ENCODE results near the gene SLC29A4. TPM values are rescaled to one million over a fixed set of nuclear protein-coding genes. Genes with fewer than 3 reads are reported as not detected.
"Not testable (repeated sequence)": the region's sequence is repeated elsewhere in the genome, so short reads cannot be mapped to it uniquely, and the experiment has no call there.

Gene SLC29A4
- polyA plus RNA-seq, 1 donor, result 22.7 TPM

DNA sequence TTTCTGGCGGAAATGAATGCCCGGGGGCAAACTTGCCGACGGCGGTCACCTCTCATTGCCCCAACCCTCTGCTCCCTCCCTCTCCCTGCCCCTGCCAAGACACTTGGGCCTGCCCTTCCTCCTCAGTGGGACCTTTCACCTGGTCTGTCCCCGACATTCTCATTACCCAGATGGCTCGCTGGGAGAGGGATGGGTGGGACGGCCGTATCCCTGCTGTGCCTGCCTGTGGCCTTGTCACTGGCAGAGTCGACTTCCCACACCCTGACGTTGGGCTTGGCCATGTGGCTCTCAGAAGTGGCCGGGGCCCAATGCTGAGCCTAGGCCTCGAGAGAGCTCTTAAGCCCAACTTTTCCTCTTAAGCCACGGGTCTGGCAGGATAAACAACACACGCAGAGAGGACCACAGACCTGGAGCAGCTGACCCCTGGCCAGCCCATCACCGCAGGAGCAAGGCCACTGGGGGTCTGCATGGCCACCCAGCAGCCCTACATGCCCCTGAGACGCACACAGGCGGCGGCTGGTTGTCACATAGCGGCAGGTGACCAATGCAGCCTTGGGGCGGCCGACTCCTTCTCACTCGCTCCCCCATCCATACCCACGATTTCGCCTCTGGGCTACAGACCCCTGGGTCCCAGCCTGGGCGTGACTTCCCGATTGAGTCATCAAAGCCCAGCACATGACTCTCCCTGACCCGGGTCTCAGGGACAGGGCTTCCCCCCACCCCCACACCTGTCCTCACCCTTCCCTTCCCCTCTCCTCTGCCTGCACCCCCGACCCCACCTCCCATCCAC lies 40.1 kb downstream of the SLC29A4 start:
- Histone ChIP-seq H3K36me3 (ENCODE audit: control insufficient read depth, insufficient read depth, low read length) (peaks cover 74% of the 10 kb centered on the region), H3K27me3 (ENCODE audit: control insufficient read depth, insufficient read depth, low read length) (no peaks in the 10 kb centered on the region), H3K4me3 (ENCODE audit: low read length) (no peak overlapping the region), H3K4me1 (ENCODE audit: control insufficient read depth, insufficient read depth, low read length) (no peaks in the 10 kb centered on the region), H3K27ac (ENCODE audit: low read length) (no peak overlapping the region), H3K9me3 (ENCODE audit: control insufficient read depth, low read depth, low read length) (peaks cover 13% of the 10 kb centered on the region)
- no peak for DNase-seq
- no CpG with 5 or more reads among the region's 29 CpGs for WGBS (ENCODE audit: insufficient coverage, low lambda C conversion rate)

DNA sequence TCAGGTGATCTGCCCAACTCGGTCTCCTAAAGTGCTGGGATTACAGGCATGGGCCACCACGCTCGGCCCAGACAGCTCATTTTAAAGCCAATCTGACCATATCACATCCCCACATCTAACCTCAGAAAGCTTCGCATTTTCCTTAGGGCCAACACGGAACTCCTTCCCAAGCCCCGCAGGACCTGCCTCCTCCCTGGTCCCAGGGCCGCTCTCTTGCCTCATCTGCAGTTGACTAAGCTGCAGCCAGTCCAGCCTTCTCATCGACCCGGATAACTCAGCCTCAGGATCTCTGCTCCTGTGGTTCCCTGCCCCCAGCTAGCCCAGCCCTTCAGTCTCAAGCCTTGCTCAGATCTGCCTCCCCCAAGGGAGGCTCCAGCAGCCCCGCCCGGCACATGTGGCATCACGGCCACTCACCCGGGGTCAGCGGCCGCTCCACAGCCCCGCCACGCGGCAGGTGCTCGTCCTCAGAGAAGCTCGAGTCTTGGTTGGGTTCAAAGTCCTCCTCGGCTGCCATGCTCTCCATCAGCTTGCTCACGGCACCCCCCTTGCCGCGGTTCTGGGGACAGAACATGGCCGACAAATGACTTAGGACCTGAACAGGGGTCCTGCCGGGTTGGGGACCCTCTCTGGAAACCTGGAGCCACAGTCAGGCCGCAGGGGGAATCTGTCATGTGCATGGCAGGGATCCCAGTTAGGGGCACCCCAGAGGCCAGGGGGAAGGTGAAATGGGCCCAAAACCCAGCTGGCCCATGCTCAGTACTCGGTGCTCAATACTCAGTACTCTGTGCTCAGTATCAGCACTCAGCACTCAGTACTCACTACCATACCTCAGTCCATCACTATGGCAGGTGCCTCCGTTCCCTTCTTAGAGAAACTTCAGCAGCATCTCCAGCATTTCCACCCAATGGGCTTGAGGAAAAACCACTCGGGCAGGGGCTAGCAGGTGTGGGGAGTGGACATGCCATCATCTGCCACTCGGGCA lies 41.3 kb downstream of the SLC29A4 start:
- H3K27me3 ChIP-seq (ENCODE audit: control insufficient read depth, insufficient read depth, low read length); H3K4me3 ChIP-seq (ENCODE audit: low read length); H3K27ac ChIP-seq (ENCODE audit: low read length); H3K4me1 ChIP-seq (ENCODE audit: control insufficient read depth, insufficient read depth, low read length): not testable (repeated sequence)
- 100% methylated on average over 2 of the region's 31 CpGs for WGBS (ENCODE audit: insufficient coverage, low lambda C conversion rate)
- Histone ChIP-seq H3K9me3 (ENCODE audit: control insufficient read depth, low read depth, low read length) (peaks cover 13% of the 10 kb centered on the region), H3K36me3 (ENCODE audit: control insufficient read depth, insufficient read depth, low read length) (peaks cover 67% of the 10 kb centered on the region)
- peak; percentile 24 to 70 for DNase-seq

DNA sequence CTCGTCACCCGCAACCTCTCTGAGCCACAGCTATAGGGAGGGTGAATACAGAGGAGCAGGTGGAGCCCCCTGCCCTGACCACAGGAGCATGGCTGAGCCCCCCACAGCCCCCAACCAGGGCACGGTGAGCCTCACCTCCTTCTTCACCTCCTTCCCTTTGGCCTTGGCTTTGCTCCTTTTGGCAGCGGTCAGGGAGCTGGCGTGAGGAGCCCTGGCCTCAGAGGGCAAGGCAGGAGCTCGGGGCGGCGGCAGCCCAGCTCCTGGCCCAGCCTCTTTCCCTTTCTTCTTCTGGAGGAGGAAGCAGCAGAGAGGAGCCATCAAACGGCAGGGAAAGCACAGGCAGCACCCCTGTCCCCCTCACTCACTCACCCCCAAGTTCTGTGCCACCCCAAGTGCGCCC lies 42.2 kb downstream of the SLC29A4 start:
- Histone ChIP-seq H3K4me3 (ENCODE audit: low read length) (no peak overlapping the region), H3K9me3 (ENCODE audit: control insufficient read depth, low read depth, low read length) (peaks cover 13% of the 10 kb centered on the region), H3K4me1 (ENCODE audit: control insufficient read depth, insufficient read depth, low read length) (no peaks in the 10 kb centered on the region), H3K27me3 (ENCODE audit: control insufficient read depth, insufficient read depth, low read length) (no peaks in the 10 kb centered on the region), H3K36me3 (ENCODE audit: control insufficient read depth, insufficient read depth, low read length) (peaks cover 66% of the 10 kb centered on the region), H3K27ac (ENCODE audit: low read length) (no peak overlapping the region)
- DNase-seq, result no peak
- no CpG with 5 or more reads among the region's 10 CpGs for WGBS (ENCODE audit: insufficient coverage, low lambda C conversion rate)

DNA sequence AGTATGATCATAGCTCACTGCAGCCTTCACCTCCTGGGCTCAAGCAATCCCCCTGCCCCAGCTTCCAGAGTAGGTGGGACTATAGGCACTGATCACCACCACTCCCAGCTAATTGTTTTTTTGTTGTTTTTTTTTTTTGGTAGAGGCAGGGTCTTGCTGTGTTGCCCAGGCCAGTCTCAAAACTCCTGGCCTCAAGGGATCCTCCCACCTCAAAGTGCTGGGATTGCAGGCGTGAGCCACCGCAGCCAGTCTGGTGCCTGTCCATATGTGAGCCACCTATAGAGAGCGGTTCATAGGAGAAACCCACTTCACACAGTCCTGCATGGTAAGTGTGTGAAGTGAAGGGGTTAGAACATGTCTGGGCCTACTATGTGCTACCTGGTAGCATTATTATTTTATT lies 47.5 kb downstream of the SLC29A4 start:
- Histone ChIP-seq H3K36me3 (ENCODE audit: control insufficient read depth, insufficient read depth, low read length) (peaks cover 61% of the 10 kb centered on the region), H3K27ac (ENCODE audit: low read length) (no peak overlapping the region), H3K27me3 (ENCODE audit: control insufficient read depth, insufficient read depth, low read length) (no peaks in the 10 kb centered on the region), H3K9me3 (ENCODE audit: control insufficient read depth, low read depth, low read length) (no peaks in the 10 kb centered on the region), H3K4me1 (ENCODE audit: control insufficient read depth, insufficient read depth, low read length) (no peaks in the 10 kb centered on the region), H3K4me3 (ENCODE audit: low read length) (no peak overlapping the region)
- no CpG with 5 or more reads among the region's 3 CpGs for WGBS (ENCODE audit: insufficient coverage, low lambda C conversion rate)
- no peak for DNase-seq

DNA sequence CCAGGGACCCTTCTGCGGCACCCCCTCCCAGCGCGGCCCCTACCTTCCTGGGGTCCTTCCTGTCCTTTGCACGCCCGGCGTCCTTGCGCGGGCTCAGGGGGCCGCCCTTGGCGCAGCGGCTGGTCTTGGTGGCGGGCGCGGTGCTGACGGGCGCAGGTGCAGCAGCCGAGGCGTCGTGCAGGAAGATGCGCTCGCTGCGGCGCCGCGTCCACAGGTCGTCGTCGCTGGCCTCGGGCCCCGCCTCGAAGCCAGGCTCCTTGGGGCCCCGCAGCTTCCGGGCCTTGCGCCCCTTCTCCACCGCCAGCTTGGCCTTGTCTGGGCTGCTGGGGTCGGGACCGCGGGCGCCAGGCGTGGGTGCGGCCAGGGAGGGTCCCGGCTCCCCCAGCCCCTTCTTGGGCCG lies 49.8 kb downstream of the SLC29A4 start:
- peaks cover 5% of the 10 kb centered on the region for H3K9me3 ChIP-seq (ENCODE audit: control insufficient read depth, low read depth, low read length)
- WGBS (ENCODE audit: insufficient coverage, low lambda C conversion rate), result no CpG with 5 or more reads among the region's 43 CpGs
- no peak overlapping the region for H3K4me3 ChIP-seq (ENCODE audit: low read length)
- H3K36me3 ChIP-seq (ENCODE audit: control insufficient read depth, insufficient read depth, low read length), result peaks cover 70% of the 10 kb centered on the region
- DNase-seq, result no peak
- H3K27ac ChIP-seq (ENCODE audit: low read length), result no peak overlapping the region
- no peaks in the 10 kb centered on the region for H3K27me3 ChIP-seq (ENCODE audit: control insufficient read depth, insufficient read depth, low read length)
- H3K4me1 ChIP-seq (ENCODE audit: control insufficient read depth, insufficient read depth, low read length), result no peaks in the 10 kb centered on the region

DNA sequence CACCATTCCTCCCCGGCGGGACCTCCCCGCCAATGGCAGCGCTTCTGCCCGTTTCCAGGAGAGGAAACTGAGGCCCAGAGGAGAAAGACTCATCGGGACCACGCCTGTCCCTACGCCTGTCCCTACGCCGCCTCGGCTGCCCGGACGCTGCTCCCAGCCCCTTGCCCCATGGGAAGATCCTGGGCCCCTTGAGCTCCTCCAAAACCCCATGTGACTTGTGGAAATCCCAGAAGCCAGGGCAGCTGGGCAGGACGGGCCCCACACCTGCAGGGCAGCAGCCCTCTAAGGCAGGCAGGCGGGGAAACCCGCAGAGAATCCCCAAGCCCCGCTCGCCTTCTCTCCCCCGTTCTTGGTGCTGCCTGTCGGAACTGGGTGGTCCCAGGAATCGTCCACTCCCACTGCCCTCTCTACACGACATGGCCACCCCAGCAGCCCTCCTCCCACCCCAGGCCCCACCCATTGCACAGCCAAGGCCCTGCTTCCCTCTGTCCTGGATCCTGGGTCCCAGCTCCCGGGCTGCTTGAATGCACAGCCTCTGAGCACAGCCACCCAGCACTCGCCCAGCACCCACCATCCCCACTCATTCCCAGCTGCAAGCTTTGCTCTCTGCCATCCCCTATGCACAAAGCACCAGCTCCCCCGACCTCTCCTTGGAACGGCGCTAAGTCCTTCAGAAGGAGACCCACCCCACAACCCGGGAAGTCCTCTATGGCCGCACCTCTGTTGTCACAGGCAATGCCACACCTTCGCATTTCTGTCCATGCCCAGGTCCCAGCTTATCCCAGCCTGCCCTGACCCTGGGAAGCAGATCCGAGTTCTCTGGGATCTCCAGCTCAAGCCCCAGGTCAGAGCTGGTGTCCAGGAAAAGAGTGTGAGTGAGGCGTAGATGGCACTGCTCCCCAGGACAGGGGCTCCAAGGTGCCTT lies 50.6 kb downstream of the SLC29A4 start:
- no CpG with 5 or more reads among the region's 32 CpGs for WGBS (ENCODE audit: insufficient coverage, low lambda C conversion rate)
- no peaks in the 10 kb centered on the region for H3K4me1 ChIP-seq (ENCODE audit: control insufficient read depth, insufficient read depth, low read length)
- no peak for DNase-seq
- H3K27me3 ChIP-seq (ENCODE audit: control insufficient read depth, insufficient read depth, low read length), result no peaks in the 10 kb centered on the region
- no peak overlapping the region for H3K27ac ChIP-seq (ENCODE audit: low read length)
- H3K9me3 ChIP-seq (ENCODE audit: control insufficient read depth, low read depth, low read length), result peaks cover 5% of the 10 kb centered on the region
- H3K4me3 ChIP-seq (ENCODE audit: low read length), result no peak overlapping the region
- peaks cover 74% of the 10 kb centered on the region for H3K36me3 ChIP-seq (ENCODE audit: control insufficient read depth, insufficient read depth, low read length)

DNA sequence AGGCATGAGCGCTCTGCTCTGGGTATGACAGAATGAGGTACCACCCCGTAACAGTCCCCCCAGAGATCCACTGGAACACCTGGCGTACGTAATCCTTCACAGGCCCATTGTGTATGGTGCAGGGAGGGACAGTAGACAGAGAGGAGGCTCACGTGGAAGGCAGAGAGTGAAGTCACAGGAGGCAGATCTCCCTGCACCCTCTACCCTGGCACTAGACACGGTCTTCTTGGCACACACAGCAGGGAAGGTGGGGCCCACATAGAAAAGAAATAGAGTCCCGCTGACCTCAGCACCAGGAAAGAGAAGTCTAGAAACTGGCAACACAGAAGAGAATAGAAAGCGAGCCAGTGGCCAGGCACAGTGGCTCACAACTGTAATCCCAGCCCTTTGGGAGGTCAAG lies 51.9 kb downstream of the SLC29A4 start:
- Histone ChIP-seq H3K27me3 (ENCODE audit: control insufficient read depth, insufficient read depth, low read length) (no peaks in the 10 kb centered on the region), H3K4me3 (ENCODE audit: low read length) (no peak overlapping the region), H3K4me1 (ENCODE audit: control insufficient read depth, insufficient read depth, low read length) (no peaks in the 10 kb centered on the region), H3K36me3 (ENCODE audit: control insufficient read depth, insufficient read depth, low read length) (peaks cover 79% of the 10 kb centered on the region), H3K27ac (ENCODE audit: low read length) (no peak overlapping the region), H3K9me3 (ENCODE audit: control insufficient read depth, low read depth, low read length) (peaks cover 5% of the 10 kb centered on the region)
- no peak for DNase-seq
- WGBS (ENCODE audit: insufficient coverage, low lambda C conversion rate), result no CpG with 5 or more reads among the region's 8 CpGs

DNA sequence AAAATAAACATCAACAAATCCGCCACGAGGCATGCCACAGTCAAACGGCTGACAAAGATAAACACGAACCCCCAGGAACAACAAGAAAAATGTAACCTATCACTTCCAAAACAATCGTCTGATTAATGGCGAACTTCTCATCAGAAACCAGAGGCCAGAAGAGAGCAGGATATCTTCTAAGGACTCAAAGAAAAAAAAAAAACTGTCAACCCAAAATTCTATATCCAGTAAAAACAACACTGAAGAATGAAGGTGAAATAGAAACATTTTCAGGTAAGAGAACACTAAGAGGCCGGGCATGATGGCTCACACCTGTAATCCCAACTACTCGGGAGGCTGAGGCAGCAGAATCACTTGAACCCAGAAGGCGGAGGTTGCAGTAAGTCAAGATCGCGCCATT lies 54.3 kb downstream of the SLC29A4 start:
- no peak overlapping the region for H3K27ac ChIP-seq (ENCODE audit: low read length)
- no peak for DNase-seq
- H3K4me3 ChIP-seq (ENCODE audit: low read length), result no peak overlapping the region
- H3K4me1 ChIP-seq (ENCODE audit: control insufficient read depth, insufficient read depth, low read length), result no peaks in the 10 kb centered on the region
- peaks cover 78% of the 10 kb centered on the region for H3K36me3 ChIP-seq (ENCODE audit: control insufficient read depth, insufficient read depth, low read length)
- no CpG with 5 or more reads among the region's 11 CpGs for WGBS (ENCODE audit: insufficient coverage, low lambda C conversion rate)
- H3K27me3 ChIP-seq (ENCODE audit: control insufficient read depth, insufficient read depth, low read length), result no peaks in the 10 kb centered on the region
- peaks cover 5% of the 10 kb centered on the region for H3K9me3 ChIP-seq (ENCODE audit: control insufficient read depth, low read depth, low read length)

DNA sequence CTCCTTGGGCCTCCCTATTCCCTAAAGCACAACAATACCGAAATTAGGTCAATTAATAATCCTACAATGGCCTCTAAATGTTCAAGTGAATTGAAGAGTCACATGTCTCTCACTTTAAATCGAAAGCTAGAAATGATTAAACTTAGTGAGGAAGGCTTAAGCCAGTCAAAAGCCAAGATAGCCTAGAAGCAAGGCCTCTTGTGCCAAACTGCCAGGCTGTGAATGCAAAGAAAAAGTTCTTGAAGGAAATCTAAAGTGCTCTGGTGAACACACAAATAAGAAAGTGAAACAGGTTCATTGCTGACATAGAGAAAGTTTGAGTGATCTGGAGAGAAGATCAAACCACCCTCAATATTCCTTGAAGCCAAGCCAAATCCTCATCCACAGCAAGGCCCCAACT lies 57.2 kb downstream of the SLC29A4 start:
- Histone ChIP-seq H3K27ac (ENCODE audit: low read length) (no peak overlapping the region), H3K36me3 (ENCODE audit: control insufficient read depth, insufficient read depth, low read length) (peaks cover 82% of the 10 kb centered on the region), H3K9me3 (ENCODE audit: control insufficient read depth, low read depth, low read length) (peaks cover 12% of the 10 kb centered on the region), H3K4me1 (ENCODE audit: control insufficient read depth, insufficient read depth, low read length) (no peaks in the 10 kb centered on the region), H3K4me3 (ENCODE audit: low read length) (no peak overlapping the region), H3K27me3 (ENCODE audit: control insufficient read depth, insufficient read depth, low read length) (no peaks in the 10 kb centered on the region)
- DNase-seq, result no peak
- no CpG with 5 or more reads among the region's 2 CpGs for WGBS (ENCODE audit: insufficient coverage, low lambda C conversion rate)

DNA sequence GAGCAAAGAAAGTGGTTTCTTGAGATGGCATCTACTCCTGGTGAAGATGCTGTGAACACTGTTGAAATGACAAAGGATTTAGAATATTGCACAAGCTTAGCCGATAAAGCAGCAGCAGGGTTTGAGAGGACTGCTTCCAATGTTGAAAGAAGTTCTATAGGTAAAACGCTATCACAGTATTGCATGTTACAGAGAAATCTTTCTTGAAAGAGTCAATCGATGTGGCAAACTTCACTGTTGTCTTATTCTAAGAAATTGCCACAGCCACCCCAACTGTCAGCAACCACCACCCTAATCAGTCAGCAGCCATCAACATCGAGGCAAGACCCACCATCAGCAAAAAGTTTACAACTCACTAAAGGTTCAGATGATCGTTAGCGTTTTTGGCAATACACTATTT lies 59.9 kb downstream of the SLC29A4 start:
- H3K27ac ChIP-seq (ENCODE audit: low read length), result no peak overlapping the region
- H3K9me3 ChIP-seq (ENCODE audit: control insufficient read depth, low read depth, low read length), result peaks cover 15% of the 10 kb centered on the region
- no peaks in the 10 kb centered on the region for H3K27me3 ChIP-seq (ENCODE audit: control insufficient read depth, insufficient read depth, low read length)
- no CpG with 5 or more reads among the region's 6 CpGs for WGBS (ENCODE audit: insufficient coverage, low lambda C conversion rate)
- no peak for DNase-seq
- H3K36me3 ChIP-seq (ENCODE audit: control insufficient read depth, insufficient read depth, low read length), result peaks cover 78% of the 10 kb centered on the region
- H3K4me1 ChIP-seq (ENCODE audit: control insufficient read depth, insufficient read depth, low read length), result no peaks in the 10 kb centered on the region
- no peak overlapping the region for H3K4me3 ChIP-seq (ENCODE audit: low read length)

Data from large intestine (tissue), 3 donors.